ENCODE measurements around the gene PTPRK. TPM values are rescaled to one million over a fixed set of nuclear protein-coding genes. Genes with fewer than 3 reads are reported as not detected.

PTPRK gene
- total RNA-seq, 1 experiment from 2014 or later: 53.8 TPM

DNA sequence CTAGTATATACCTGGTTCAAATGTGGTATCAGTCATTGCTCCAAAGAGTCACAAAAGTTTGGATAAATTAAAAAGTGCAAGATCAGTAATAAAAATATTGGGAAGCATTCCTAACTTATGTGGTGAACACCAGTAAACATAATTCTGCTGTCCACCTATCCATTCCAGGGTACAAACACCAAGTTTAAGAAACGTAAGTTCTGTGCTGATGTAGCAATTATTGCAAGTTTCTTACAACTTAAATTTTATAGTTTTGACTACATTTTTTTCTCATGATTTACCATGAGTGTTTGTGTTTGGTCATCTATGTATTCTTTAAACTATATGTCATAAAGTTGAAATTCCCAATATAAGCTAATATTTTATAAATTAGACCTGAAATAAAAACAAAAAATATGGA, 364.6 kb downstream of the PTPRK start:
- DNase-seq (no peak), ATAC-seq (no peak)
- Histone ChIP-seq H3K9me3 (ENCODE audit: low read length) (no peaks in the 10 kb centered on the region), H3K9ac (ENCODE audit: low read length) (no peak overlapping the region), H3K4me2 (ENCODE audit: low read length) (no peak overlapping the region), H2AFZ (ENCODE audit: low read length) (no peak overlapping the region), H3K9me2 (replicated peaks; ENCODE audit: low read length) (no peaks in the 10 kb centered on the region), H3K36me3 (ENCODE audit: low read depth, low read length) (no peaks in the 10 kb centered on the region), H3K4me1 (ENCODE audit: insufficient read depth, low read length) (no peaks in the 10 kb centered on the region), H3K27me3 (ENCODE audit: low read length) (no peaks in the 10 kb centered on the region), H3K79me2 (ENCODE audit: low read length) (no peaks in the 10 kb centered on the region), H3K4me3 (ENCODE audit: low read length) (no peak overlapping the region), H4K20me1 (ENCODE audit: low read length) (no peaks in the 10 kb centered on the region), H3K27ac (ENCODE audit: low read length) (no peak overlapping the region), H3F3A (ENCODE audit: low read length, unreplicated experiment) (no peaks in the 10 kb centered on the region)
- CTCF ChIA-PET: no interaction called here
- no TSS peak for BruUV-seq (replicated peaks)
- no peak for TF ChIP-seq CTCF (conservative IDR thresholded peaks at IDR 0.05; ENCODE audit: low read depth, low read length)
- no peak for TF ChIP-seq EZH2 (IDR thresholded peaks at IDR 0.05; ENCODE audit: low read length, unreplicated experiment)
- intact Hi-C loops (cut with micrococcal nuclease): no loop called here
- POLR2A ChIA-PET (ENCODE audit: unreplicated experiment): no interaction called here

GRCh38 chr6:128152551-128152950, 367.8 kb downstream of the PTPRK start:
- no peak overlapping the region for H3K4me3 ChIP-seq (ENCODE audit: low read length)
- no peak overlapping the region for H3K9ac ChIP-seq (ENCODE audit: low read length)
- POLR2A ChIA-PET (ENCODE audit: unreplicated experiment): no interaction called here
- no peaks in the 10 kb centered on the region for H3K36me3 ChIP-seq (ENCODE audit: low read depth, low read length)
- H3K4me2 ChIP-seq (ENCODE audit: low read length): no peak overlapping the region
- H3K27me3 ChIP-seq (ENCODE audit: low read length): no peaks in the 10 kb centered on the region
- H3K9me3 ChIP-seq (ENCODE audit: low read length): no peaks in the 10 kb centered on the region
- no peaks in the 10 kb centered on the region for H3K4me1 ChIP-seq (ENCODE audit: insufficient read depth, low read length)
- CTCF ChIA-PET: no interaction called here
- TF ChIP-seq EZH2phosphoT487 (IDR thresholded peaks at IDR 0.05; ENCODE audit: borderline replicate concordance, low read length): no peak
- TF ChIP-seq EZH2 (IDR thresholded peaks at IDR 0.05; ENCODE audit: low read length, unreplicated experiment): no peak
- no peak for TF ChIP-seq CTCF (conservative IDR thresholded peaks at IDR 0.05; ENCODE audit: low read depth, low read length)
- no peak for DNase-seq
- no peak overlapping the region for H3K27ac ChIP-seq (ENCODE audit: low read length)
- no peak overlapping the region for H2AFZ ChIP-seq (ENCODE audit: low read length)
- H3F3A ChIP-seq (ENCODE audit: low read length, unreplicated experiment): no peaks in the 10 kb centered on the region
- H3K79me2 ChIP-seq (ENCODE audit: low read length): no peaks in the 10 kb centered on the region
- no peak for ATAC-seq
- no peaks in the 10 kb centered on the region for H4K20me1 ChIP-seq (ENCODE audit: low read length)
- intact Hi-C loops (cut with micrococcal nuclease): no loop called here
- no TSS peak for BruUV-seq (replicated peaks)
- no peaks in the 10 kb centered on the region for H3K9me2 ChIP-seq (replicated peaks; ENCODE audit: low read length)

DNA sequence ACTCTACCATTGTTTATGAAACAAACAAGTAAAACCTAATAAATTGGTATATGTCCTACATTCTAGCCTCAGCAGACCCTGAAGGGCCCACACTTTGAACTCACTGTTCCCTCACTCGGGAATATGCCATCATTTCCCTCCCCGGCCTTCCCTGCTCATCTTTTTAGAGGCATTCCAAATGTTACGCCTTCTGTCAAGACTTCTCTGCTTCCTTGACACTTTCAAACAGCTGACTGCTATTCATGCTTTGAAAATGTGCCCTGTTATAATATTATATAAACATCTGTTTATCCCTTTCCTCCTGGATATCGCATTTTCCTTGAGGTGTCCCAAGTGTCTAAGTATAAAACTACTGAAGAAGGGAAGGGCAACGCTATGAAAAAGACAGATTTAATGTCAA, 370.0 kb downstream of the PTPRK start:
- CTCF ChIA-PET: no interaction called here
- no peak for DNase-seq
- no peak for TF ChIP-seq CTCF (conservative IDR thresholded peaks at IDR 0.05; ENCODE audit: low read depth, low read length)
- no peak for TF ChIP-seq EZH2 (IDR thresholded peaks at IDR 0.05; ENCODE audit: low read length, unreplicated experiment)
- TF ChIP-seq EZH2phosphoT487 (IDR thresholded peaks at IDR 0.05; ENCODE audit: borderline replicate concordance, low read length): no peak
- H3K27me3 ChIP-seq (ENCODE audit: low read length): no peaks in the 10 kb centered on the region
- H3K4me1 ChIP-seq (ENCODE audit: insufficient read depth, low read length): no peaks in the 10 kb centered on the region
- no peaks in the 10 kb centered on the region for H4K20me1 ChIP-seq (ENCODE audit: low read length)
- no peak overlapping the region for H3K27ac ChIP-seq (ENCODE audit: low read length)
- no peaks in the 10 kb centered on the region for H3K36me3 ChIP-seq (ENCODE audit: low read depth, low read length)
- H3K4me3 ChIP-seq (ENCODE audit: low read length): no peak overlapping the region
- no peaks in the 10 kb centered on the region for H3F3A ChIP-seq (ENCODE audit: low read length, unreplicated experiment)
- no peak overlapping the region for H3K9ac ChIP-seq (ENCODE audit: low read length)
- no peak for ATAC-seq
- H3K9me2 ChIP-seq (replicated peaks; ENCODE audit: low read length): no peaks in the 10 kb centered on the region
- POLR2A ChIA-PET (ENCODE audit: unreplicated experiment): no interaction called here
- H2AFZ ChIP-seq (ENCODE audit: low read length): no peak overlapping the region
- no peaks in the 10 kb centered on the region for H3K9me3 ChIP-seq (ENCODE audit: low read length)
- no TSS peak for BruUV-seq (replicated peaks)
- no peak overlapping the region for H3K4me2 ChIP-seq (ENCODE audit: low read length)
- H3K79me2 ChIP-seq (ENCODE audit: low read length): no peaks in the 10 kb centered on the region
- intact Hi-C loops (cut with micrococcal nuclease): no loop called here

Data from PC-3 (cell line).